Caco-2 (cell line): ENCODE results near the gene GRK1. TPM values are rescaled to one million over a fixed set of nuclear protein-coding genes. Genes with fewer than 3 reads are reported as not detected.

Experiments
- BruUV-seq: library from RNA; stranded (reverse); fragments of 400-500 nt; replicated peaks from 2 replicates; lab custom pipeline; 2021; lab: Mats Ljungman, UMichigan
- CTCF ChIA-PET: fragments of 300-600 bp; sonication (Branson Sonifier 250); formaldehyde crosslinking; loops from one replicate; lab custom pipeline; 2022; ENCODE audit warnings: antibody characterized with exemption; lab: Charles Lee
- POLR2A ChIA-PET: fragments of 300-600 bp; sonication (Branson Sonifier 250); formaldehyde crosslinking; loops from one replicate; lab custom pipeline; 2022; ENCODE audit warnings: antibody characterized with exemption; lab: Charles Lee
- DNase-seq, 2 experiments: peaks; one replicate each; pipeline versions ENCODE4 v3.0.0 to v3.0.0-alpha.2; 2020 to 2022
- H3K27me3 ChIP-seq: replicated peaks from 2 replicates; pipeline ENCODE4 v1.6.0; 2011; ENCODE audit warnings: low read length; ENCODE audit not compliant: control insufficient read depth, insufficient read depth
- H3K36me3 ChIP-seq: 2 replicates; pipeline ENCODE4 v1.5.1; 2011; ENCODE audit warnings: low read length; ENCODE audit not compliant: control insufficient read depth, insufficient read depth
- H3K4me1 ChIP-seq: fragments of 250-450 bp; sonication (Bioruptor Pico); 2 replicates; pipeline ENCODE4 v1.5.1; 2020; ENCODE audit warnings: mild to moderate bottlenecking
- H3K4me3 ChIP-seq: 2 replicates; pipeline ENCODE4 v1.5.1; 2011; ENCODE audit warnings: low read depth, mild to moderate bottlenecking, control low read depth, low read length
- H3K9me3 ChIP-seq: fragments of 250-450 bp; sonication (Bioruptor Pico); 2 replicates; pipeline ENCODE4 v1.5.1; 2020; ENCODE audit warnings: mild to moderate bottlenecking, moderate library complexity
- H3K27ac Mint-ChIP-seq: one replicate; pipeline ENCODE4 v1.8.0; 2022; ENCODE audit warnings: mixed read lengths; ENCODE audit not compliant: unreplicated experiment
- H3K27me3 Mint-ChIP-seq: one replicate; pipeline ENCODE4 v1.8.0; 2022; ENCODE audit warnings: mixed read lengths; ENCODE audit not compliant: insufficient read depth, unreplicated experiment
- H3K36me3 Mint-ChIP-seq: one replicate; pipeline ENCODE4 v1.8.0; 2022; ENCODE audit warnings: mild to moderate bottlenecking, mixed read lengths; ENCODE audit not compliant: insufficient read depth, unreplicated experiment
- H3K4me1 Mint-ChIP-seq: one replicate; pipeline ENCODE4 v1.8.0; 2022; ENCODE audit warnings: low read depth, mixed read lengths; ENCODE audit not compliant: unreplicated experiment
- H3K4me3 Mint-ChIP-seq: one replicate; pipeline ENCODE4 v1.8.0; 2022; ENCODE audit warnings: mild to moderate bottlenecking, moderate library complexity, mixed read lengths; ENCODE audit not compliant: unreplicated experiment
- H3K9me3 Mint-ChIP-seq: one replicate; pipeline ENCODE4 v1.8.0; 2022; ENCODE audit warnings: mixed read lengths; ENCODE audit not compliant: unreplicated experiment
- intact Hi-C: fragments of 100-400 bp; cut with micrococcal nuclease; formaldehyde crosslinking; loops from one replicate; pipeline ENCODE4 v1.10.0; 2022; ENCODE audit not compliant: unreplicated experiment
- total RNA-seq: library from RNA; stranded (reverse); gene quantifications from 2 replicates; pipeline ENCODE4 v1.2.3, GENCODE V29; 2022
- TF ChIP-seq, protein P1 (sequence below), 2 experiments: fragments of 200-600 bp in 1 of 2; IDR thresholded peaks; 1 replicate in 1 of 2; 2 replicates in 1 of 2; pipeline versions ENCODE4 v1.5.1 to v1.8.0; 2011 to 2022; ENCODE audit warnings: antibody characterized with exemption in 1 of 2, control low read depth in 1 of 2, inconsistent platforms in 1 of 2, low read depth in 1 of 2, low read length in 1 of 2, mild to moderate bottlenecking in 1 of 2, moderate library complexity in 1 of 2; ENCODE audit not compliant: insufficient read depth in 1 of 2, severe bottlenecking in 1 of 2, unreplicated experiment in 1 of 2

GRK1 gene
- total RNA-seq, 1 experiment from 2014 or later, result not detected

DNA sequence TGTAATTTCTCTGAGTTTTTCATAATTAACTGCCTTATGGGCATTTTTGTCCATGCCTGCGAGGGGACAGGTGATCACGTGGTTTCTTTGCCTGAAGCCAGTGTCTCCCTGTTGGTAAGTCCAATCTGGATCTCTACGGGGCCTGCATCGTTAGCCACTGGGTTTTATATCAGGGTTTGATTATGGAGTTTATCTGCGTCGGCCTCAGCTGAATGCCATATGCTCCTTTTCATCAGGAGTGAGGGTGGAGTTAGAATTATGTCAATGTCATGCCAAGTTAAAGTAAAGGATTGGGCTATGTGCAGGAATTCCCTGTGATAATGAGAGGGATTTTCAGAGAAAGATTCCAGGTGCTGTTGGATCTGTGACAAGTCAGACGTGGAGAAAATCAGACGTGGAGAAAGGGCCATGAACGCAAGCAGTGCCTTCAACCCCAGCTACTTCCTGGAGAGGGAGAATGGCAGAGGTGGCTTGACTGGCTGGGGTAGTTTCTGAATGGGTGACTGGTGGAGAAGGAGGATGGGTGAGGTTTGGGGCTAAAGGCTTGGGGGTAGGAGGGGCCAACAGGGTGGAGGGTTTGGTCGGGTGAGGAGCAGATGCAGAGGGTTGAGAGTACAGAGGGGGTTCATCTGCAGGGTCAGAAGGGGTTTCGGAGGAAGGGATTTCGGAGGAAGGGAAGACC is 116.3 kb downstream of the GRK1 start:
- Mint-ChIP-seq H3K36me3 (no peaks in the 10 kb centered on the region), H3K9me3 (peaks cover 11% of the 10 kb centered on the region), H3K4me3 (no peak overlapping the region), H3K27me3 (peaks cover 22% of the 10 kb centered on the region), H3K27ac (no peak overlapping the region), H3K4me1 (no peaks in the 10 kb centered on the region)
- Histone ChIP-seq H3K4me3 (no peak overlapping the region), H3K27me3 (no peaks in the 10 kb centered on the region), H3K9me3 (no peaks in the 10 kb centered on the region), H3K36me3 (no peaks in the 10 kb centered on the region), H3K4me1 (no peaks in the 10 kb centered on the region)
- POLR2A ChIA-PET, result no interaction called here
- DNase-seq, result no peak
- intact Hi-C loops, result no loop called here
- TF ChIP-seq, protein P1, sequence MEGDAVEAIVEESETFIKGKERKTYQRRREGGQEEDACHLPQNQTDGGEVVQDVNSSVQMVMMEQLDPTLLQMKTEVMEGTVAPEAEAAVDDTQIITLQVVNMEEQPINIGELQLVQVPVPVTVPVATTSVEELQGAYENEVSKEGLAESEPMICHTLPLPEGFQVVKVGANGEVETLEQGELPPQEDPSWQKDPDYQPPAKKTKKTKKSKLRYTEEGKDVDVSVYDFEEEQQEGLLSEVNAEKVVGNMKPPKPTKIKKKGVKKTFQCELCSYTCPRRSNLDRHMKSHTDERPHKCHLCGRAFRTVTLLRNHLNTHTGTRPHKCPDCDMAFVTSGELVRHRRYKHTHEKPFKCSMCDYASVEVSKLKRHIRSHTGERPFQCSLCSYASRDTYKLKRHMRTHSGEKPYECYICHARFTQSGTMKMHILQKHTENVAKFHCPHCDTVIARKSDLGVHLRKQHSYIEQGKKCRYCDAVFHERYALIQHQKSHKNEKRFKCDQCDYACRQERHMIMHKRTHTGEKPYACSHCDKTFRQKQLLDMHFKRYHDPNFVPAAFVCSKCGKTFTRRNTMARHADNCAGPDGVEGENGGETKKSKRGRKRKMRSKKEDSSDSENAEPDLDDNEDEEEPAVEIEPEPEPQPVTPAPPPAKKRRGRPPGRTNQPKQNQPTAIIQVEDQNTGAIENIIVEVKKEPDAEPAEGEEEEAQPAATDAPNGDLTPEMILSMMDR (IDR thresholded peaks at IDR 0.05; ENCODE audit: insufficient read depth in 1 of 2, low read depth in 1 of 2, low read length in 1 of 2, severe bottlenecking in 1 of 2, unreplicated experiment in 1 of 2), result no peak
- CTCF ChIA-PET, result no interaction called here
- no TSS peak for BruUV-seq

DNA sequence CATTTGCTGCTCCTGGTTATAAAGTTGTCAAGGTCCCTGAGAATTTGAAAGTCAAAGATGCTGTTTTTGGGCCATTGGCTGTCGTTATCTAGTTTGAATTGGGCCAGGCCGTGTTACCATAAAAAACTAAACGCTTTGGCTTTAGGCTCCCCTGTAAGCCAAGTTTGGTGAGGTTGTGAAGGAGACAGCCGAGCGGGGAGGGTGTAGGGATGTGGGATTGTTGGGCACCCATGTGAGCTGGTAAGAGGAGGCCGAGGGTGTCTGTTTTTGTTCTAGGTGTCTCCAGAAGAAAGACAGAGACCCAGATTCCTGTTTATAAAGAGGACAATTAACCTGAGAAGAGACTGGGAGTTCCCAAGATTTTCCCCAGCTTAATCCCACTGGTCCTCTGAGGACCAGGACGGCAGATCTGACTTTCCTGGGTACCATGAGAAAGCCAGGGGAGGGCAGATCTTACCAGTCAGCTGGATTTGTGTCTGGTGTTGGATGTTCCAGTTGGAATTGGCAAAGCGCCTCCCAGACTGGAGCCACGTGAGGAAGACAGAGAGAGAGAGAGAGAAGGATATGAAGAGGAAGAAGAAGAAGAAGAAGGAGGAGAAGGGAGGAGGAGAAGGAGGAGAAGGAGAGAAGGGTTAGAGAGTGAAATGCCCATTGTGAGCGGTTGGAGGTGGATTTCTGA is 117.1 kb downstream of the GRK1 start:
- no peaks in the 10 kb centered on the region for H3K36me3 Mint-ChIP-seq
- Histone ChIP-seq H3K36me3 (no peaks in the 10 kb centered on the region), H3K9me3 (no peaks in the 10 kb centered on the region), H3K27me3 (no peaks in the 10 kb centered on the region), H3K4me1 (peaks cover 5% of the 10 kb centered on the region; the same call in 1 of the 2 replicates), H3K4me3 (no peak overlapping the region)
- peaks cover 5% of the 10 kb centered on the region for H3K4me1 Mint-ChIP-seq
- no peak for DNase-seq
- ChIA-PET CTCF (no interaction called here), POLR2A (no interaction called here)
- intact Hi-C loops, result no loop called here
- H3K27me3 Mint-ChIP-seq, result peaks cover 16% of the 10 kb centered on the region
- no peak overlapping the region for H3K27ac Mint-ChIP-seq
- BruUV-seq, result no TSS peak
- no peak overlapping the region for H3K4me3 Mint-ChIP-seq
- peaks cover 11% of the 10 kb centered on the region for H3K9me3 Mint-ChIP-seq
- TF ChIP-seq, protein P1 (IDR thresholded peaks at IDR 0.05; ENCODE audit: insufficient read depth in 1 of 2, low read depth in 1 of 2, low read length in 1 of 2, severe bottlenecking in 1 of 2, unreplicated experiment in 1 of 2), result no peak

DNA sequence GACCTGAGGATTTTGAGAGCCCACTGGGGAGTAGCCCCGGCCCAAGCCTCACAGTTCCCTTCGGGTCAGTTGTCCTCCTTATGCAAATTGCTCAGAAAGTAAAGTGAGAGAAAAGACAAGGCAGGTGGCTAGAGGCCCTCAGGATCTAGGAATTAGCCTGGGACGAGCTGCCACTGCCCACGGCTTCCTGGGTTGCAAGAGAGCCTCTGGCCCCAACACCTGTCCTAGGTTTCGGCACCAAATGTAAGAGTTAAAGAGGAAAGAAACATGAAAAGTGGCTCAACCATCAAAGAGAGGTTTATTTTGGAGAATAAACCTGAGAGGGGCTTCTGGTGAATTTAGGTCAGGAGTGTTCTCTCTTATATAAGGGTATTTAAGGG is 117.6 kb downstream of the GRK1 start:
- intact Hi-C loops, result no loop called here
- TF ChIP-seq, protein P1 (IDR thresholded peaks at IDR 0.05; ENCODE audit: insufficient read depth in 1 of 2, low read depth in 1 of 2, low read length in 1 of 2, severe bottlenecking in 1 of 2, unreplicated experiment in 1 of 2), result no peak
- H3K27me3 ChIP-seq, result no peaks in the 10 kb centered on the region
- H3K36me3 Mint-ChIP-seq, result no peaks in the 10 kb centered on the region
- ChIA-PET CTCF (interaction anchor here (0.6 kb wide), 1 partner anchor 11 kb away, joined by 9 read pairs; no protein-coding TSS in a partner anchor), POLR2A (no interaction called here)
- no peak overlapping the region for H3K4me3 ChIP-seq
- no peak overlapping the region for H3K27ac Mint-ChIP-seq
- peaks cover 11% of the 10 kb centered on the region for H3K9me3 Mint-ChIP-seq
- H3K9me3 ChIP-seq, result no peaks in the 10 kb centered on the region
- DNase-seq, result no peak
- H3K4me1 ChIP-seq, result peaks cover 7% of the 10 kb centered on the region; the same call in 1 of the 2 replicates
- H3K4me1 Mint-ChIP-seq, result peaks cover 7% of the 10 kb centered on the region
- H3K36me3 ChIP-seq, result no peaks in the 10 kb centered on the region
- peaks cover 12% of the 10 kb centered on the region for H3K27me3 Mint-ChIP-seq
- no TSS peak for BruUV-seq
- H3K4me3 Mint-ChIP-seq, result no peak overlapping the region
